SK-N-SH (cell line): Measurements from ENCODE around the gene CHRM5.

Experiments used
- EP300 ChIP-seq, 2 experiments: IDR thresholded peaks; 2 replicates each; pipeline versions ENCODE4 v1.4.0 to v1.6.1; 2012; ENCODE audit warnings: borderline replicate concordance in 1 of 2, low read depth in 1 of 2, low read length in 1 of 2
- JUND ChIP-seq: IDR thresholded peaks from 2 replicates; pipeline ENCODE4 v1.4.0; 2012
- RXRA ChIP-seq: IDR thresholded peaks from 2 replicates; pipeline ENCODE4 v1.4.0; 2012; ENCODE audit warnings: low read depth, mild to moderate bottlenecking, borderline replicate concordance
- TEAD4 ChIP-seq: IDR thresholded peaks from 2 replicates; pipeline ENCODE4 v1.4.0; 2012; ENCODE audit warnings: mild to moderate bottlenecking, borderline replicate concordance; ENCODE audit not compliant: insufficient read depth
- TF ChIP-seq, protein P1 (sequence below): fragments of 200-600 bp; sonication (generic); IDR thresholded peaks from 2 replicates; pipeline ENCODE4 v1.6.1; 2017; ENCODE audit warnings: antibody characterized with exemption, mild to moderate bottlenecking, moderate library complexity

DNA sequence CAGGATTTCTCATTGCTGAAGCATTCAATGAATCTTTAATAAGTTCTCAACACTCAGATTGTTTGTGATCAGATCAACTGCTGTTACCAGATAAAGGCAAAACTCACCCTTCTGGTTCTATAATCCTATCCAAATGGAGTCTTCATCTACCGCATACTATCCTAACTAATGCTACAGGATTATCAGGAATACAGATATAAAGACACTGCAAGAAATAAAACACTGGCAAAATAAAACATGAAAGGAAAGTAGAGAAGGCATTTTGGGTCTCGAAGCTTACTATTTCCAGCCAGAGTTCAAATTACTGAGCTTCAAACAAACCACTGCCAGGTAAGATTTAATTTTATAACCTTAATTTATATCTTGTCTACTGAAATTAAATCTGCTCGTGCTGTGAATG, 524 bp downstream of the CHRM5 start:
- no peak for TF ChIP-seq RXRA
- TF ChIP-seq, protein P1, sequence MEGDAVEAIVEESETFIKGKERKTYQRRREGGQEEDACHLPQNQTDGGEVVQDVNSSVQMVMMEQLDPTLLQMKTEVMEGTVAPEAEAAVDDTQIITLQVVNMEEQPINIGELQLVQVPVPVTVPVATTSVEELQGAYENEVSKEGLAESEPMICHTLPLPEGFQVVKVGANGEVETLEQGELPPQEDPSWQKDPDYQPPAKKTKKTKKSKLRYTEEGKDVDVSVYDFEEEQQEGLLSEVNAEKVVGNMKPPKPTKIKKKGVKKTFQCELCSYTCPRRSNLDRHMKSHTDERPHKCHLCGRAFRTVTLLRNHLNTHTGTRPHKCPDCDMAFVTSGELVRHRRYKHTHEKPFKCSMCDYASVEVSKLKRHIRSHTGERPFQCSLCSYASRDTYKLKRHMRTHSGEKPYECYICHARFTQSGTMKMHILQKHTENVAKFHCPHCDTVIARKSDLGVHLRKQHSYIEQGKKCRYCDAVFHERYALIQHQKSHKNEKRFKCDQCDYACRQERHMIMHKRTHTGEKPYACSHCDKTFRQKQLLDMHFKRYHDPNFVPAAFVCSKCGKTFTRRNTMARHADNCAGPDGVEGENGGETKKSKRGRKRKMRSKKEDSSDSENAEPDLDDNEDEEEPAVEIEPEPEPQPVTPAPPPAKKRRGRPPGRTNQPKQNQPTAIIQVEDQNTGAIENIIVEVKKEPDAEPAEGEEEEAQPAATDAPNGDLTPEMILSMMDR, result no peak
- TF ChIP-seq EP300 (IDR thresholded peaks at IDR 0.05; ENCODE audit: borderline replicate concordance in 1 of 2, low read depth in 1 of 2, low read length in 1 of 2), result no peak
- no peak for TF ChIP-seq TEAD4
- TF ChIP-seq JUND, result no peak
